GM18498 (cell line): Measurements from ENCODE around the gene MALRD1.
"Not testable (repeated sequence)": the region's sequence is repeated elsewhere in the genome, so short reads cannot be mapped to it uniquely, and the experiment has no call there.

Experiments used
- ATAC-seq: cut with Tn5 transposase; IDR thresholded peaks from one replicate; pipeline ENCODE4 v1.9.1; 2021; ENCODE audit warnings: mild to moderate bottlenecking, moderate library complexity; ENCODE audit not compliant: unreplicated experiment

Gene MALRD1

GRCh38 chr10:19750972-19751371, 702.4 kb downstream of the MALRD1 start:
- no peak for ATAC-seq

GRCh38 chr10:19756919-19757318, 708.3 kb downstream of the MALRD1 start:
- no peak for ATAC-seq

GRCh38 chr10:19762026-19762425, 713.4 kb downstream of the MALRD1 start:
- ATAC-seq: no peak

- ATAC-seq: no peak
Measured at GRCh38 chr10:19764111-19764510, 715.5 kb downstream of the MALRD1 start.

- no peak for ATAC-seq
Measured at GRCh38 chr10:19767876-19768275, 719.3 kb downstream of the MALRD1 start.

GRCh38 chr10:19769826-19770225, 721.2 kb downstream of the MALRD1 start:
- ATAC-seq: not testable (repeated sequence)

- ATAC-seq: no peak
Measured at GRCh38 chr10:19772972-19773371, 724.4 kb downstream of the MALRD1 start.

- no peak for ATAC-seq
Measured at GRCh38 chr10:19775296-19775695, 726.7 kb downstream of the MALRD1 start.

GRCh38 chr10:19777806-19778205, 729.2 kb downstream of the MALRD1 start:
- no peak for ATAC-seq

- ATAC-seq: no peak
Measured at GRCh38 chr10:19778996-19779395, 730.4 kb downstream of the MALRD1 start.

- ATAC-seq: no peak
Measured at GRCh38 chr10:19782430-19783089, 734.0 kb downstream of the MALRD1 start.

- ATAC-seq: no peak
Measured at GRCh38 chr10:19783721-19784120, 735.1 kb downstream of the MALRD1 start.
